Stimulated activated CD4-positive, alpha-beta T cell treated with anti-CD3 and anti-CD28 coated beads, Interleukin-15, amount 100 ng/mL, for 48 hours (primary cell): Measurements from ENCODE around the gene MEF2A.

Experiments used
- DNase-seq, 2 donors: peaks; one replicate each; pipeline ENCODE4 v3.0.0-alpha.2; 2020; ENCODE audit warnings: low read depth in 2 of 2

MEF2A gene

DNA sequence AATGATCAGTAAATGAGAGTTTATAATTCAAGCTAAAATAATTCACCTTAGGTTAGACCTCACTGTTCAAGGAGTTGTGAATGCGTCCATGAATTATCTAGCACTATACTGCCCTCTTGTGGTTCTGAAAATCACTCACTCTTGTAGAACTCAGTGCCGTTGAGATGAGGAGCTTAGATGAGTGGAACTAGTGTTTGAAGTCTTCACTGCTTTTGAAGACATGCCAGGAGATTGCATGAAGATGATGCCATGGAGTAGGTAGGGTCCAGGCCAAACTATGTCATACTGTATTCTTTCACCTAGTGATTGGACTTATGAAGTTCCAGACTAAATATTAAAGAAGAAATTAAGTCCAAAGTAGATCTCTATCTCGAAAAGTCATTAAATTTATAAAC, 138.7 kb downstream of the MEF2A start:
- DNase-seq, result no peak

DNA sequence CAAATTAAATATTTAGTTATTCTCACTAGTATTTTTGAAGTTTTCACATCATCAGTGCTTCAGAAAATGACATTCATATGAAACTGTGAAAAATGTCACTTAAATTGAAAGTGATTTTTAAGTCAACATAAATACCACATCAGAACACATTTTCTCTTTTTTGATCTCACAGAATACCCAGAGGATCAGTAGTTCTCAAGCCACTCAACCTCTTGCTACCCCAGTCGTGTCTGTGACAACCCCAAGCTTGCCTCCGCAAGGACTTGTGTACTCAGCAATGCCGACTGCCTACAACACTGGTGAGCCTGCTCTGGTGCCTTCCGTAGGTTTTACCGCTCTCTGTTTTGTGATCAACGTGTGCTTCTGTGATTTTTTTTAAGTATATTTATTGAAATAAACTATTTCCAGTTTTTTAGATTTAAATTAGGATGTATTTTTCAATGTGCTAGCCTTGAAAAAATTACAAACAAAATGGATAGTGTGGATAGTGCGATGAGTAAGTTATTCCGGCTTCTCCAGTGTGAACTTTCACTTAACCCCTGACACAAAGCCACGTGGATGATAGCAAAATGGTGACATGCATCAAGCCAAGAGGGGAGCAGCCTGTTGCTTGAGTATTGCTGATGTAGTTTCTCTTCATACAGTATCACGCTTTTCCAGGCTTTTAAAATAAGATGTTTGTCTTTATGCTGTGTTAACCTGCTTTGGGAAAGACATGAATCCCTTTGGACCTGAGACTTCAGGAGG, 140.9 kb downstream of the MEF2A start:
- DNase-seq, result no peak

DNA sequence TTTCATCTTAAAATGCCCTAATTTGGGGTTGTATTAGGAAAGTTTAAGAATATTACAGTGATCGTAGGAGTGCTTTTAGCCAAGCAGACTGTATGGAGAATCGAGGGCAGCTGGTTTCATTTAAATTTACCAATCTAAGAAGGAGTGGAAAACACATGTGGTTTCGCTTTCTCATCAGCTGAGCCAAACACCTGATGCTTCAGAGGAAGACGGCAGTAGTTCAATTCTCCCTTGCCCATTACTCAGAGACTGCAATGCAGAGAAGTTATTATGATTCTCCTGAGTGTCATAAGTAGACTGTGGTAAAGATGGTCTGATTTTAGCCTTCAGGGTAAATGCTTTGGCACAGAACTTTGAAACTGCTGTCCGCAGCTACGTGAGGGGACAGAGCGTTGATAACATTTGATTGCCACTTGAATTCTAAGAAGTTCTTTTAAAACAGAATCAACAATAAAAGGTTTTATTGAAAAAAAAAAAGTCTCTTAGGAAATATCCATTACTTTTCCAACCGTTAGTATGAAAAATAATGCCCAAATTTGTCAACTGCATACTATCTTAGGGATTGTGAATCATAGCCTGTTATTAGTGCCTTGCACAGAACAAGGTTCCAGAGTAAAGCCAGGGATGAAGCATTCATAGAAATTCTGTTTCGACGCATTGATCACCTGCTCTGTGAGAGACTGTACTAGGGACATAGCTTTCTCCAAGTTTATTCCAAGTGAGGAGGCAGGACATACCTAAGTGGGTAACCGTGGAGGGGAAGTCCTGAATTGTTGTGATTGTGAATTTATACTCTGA, 141.9 kb downstream of the MEF2A start:
- no peak for DNase-seq

DNA sequence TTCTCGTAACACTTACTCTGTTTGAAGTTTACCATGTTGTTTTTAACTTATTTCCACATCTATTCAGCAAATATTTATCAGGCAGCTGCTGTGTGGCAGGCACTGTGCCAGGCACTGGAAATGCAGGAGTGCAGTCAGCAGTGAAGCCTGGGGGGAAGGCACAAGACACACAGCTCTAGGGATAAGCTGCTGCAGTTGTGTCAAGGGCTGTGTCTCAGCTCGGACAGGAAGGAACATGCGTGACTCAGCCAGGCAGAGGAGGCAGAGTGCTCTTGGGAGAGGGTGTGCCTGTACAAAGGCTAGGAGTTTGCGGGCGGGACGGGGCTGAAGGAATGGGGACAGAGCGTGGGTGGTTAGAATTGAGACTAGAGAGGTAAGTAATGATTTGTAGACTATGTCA, 142.8 kb downstream of the MEF2A start:
- no peak for DNase-seq

DNA sequence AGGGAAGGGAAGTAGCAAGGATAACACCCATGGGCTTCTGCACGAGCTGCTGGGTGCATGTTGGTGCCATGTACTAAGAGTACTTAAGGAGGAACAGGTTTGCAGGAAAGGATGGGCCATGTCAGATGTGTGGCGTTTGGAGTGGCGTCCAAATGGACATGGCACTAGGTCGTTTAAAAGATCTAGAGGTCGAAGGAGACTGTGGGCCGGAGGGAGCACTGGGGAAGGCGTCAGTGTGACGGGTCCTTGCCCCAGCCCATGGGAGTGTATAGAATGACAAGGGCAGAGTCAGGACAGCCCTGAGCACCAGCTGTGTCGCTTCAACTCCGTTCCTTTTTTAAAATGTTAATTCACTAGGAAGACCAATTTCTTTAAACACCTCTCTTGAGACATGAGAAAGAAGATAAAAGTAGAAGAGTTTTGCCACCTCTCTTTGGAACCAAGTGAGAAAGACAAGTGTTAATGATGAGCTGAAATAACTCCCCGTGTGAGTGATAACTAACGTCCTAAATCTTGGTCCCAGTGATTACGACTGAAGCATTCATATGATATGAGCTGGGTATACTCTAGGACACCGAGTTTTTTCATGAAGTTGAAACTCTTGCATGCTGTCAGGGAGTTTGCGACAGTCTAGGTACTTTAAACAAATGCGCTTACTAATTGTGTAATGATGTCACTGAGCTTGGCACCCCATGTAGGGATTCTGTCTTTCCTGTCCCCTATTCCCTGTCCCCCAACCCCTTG, 143.6 kb downstream of the MEF2A start:
- no peak for DNase-seq

DNA sequence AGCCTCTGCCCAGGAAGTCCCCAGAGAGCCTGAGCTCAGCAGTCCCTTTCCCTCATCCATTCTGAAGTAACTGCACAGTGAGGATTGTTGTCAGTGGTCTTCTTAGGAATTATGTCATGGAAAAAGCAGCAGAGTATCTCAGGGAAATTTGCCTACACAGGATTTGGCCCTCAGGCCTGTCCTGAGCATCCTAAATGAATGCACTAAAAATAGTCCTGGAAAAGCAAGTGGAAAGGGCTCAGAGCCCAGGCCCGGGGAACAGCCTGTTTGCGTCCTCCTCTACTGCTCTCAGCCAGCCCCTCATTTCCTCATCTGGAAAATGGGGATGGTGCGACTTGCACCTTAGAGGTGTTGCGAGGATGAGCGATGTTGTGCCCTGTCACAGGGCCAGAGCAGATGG, 145.8 kb downstream of the MEF2A start:
- DNase-seq, result no peak

DNA sequence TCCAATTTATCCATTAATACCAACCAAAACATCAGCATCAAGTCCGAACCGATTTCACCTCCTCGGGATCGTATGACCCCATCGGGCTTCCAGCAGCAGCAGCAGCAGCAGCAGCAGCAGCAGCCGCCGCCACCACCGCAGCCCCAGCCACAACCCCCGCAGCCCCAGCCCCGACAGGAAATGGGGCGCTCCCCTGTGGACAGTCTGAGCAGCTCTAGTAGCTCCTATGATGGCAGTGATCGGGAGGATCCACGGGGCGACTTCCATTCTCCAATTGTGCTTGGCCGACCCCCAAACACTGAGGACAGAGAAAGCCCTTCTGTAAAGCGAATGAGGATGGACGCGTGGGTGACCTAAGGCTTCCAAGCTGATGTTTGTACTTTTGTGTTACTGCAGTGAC, 146.6 kb downstream of the MEF2A start:
- no peak for DNase-seq

DNA sequence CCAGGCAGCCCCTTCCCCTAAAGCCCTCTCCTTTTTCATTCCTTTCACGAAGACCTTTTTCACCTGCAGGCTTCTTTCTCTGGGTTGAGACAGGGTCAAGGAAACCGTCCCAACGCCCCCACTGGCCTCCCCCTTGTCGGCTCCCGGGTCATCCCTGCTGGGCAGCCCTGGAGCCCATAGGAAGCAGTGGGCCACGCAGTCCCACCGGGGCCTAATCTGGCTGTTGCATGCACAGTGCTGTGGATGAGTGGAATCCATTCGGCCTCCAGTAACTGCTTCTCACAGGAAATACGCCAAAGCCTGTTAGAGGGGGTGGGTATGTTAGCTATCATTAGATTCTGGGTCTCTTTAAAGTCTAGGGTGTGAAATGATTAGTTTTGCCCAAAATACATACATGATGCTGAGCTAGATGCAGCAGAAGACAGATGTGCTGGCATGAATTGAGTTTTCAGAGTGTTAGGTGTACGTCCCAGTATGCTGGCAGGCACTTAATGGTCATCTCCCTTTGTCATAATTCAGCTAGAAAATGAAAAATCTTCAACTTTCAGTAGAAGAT, 150.8 kb downstream of the MEF2A start:
- no peak for DNase-seq

DNA sequence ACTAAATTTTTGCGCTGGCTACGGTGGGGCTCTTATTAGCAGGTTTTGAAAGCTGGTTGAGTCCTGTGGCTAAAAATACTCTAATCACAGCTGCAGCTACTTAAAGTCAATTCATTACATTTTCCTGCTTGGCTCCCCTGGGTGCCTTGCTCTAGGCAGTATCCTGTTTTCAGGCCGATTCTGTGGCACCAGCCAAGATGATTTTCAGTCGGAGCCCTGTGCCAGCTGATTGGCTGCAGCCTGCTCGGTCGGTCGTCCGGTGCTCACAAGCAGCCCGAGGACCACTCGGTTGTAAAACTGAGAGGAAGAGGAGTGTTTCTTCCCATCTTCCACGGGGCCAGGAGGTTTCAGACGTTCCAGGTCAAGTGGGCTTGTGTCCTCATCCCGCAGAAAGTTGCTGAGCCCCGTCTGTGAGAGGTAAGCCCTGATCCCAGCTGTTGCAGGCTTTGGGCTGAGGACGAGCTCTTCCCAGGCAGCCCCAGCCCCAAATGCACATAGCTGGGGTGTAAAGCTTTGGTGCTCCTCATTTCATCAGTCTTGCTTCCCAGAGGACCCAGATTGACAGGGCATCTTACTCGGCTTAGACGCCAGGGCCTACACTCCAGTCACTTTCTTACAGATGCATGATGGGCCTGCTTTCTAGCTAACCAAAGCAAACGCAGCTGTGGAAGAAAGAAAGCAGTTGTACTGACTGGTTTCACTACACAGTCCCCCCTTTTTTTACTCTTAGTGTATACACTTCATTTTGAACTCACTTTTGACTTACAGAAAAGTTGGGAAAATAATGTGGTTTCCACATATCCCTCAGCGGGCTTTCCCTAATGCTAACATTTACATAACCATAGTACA, 151.6 kb downstream of the MEF2A start:
- no peak for DNase-seq

DNA sequence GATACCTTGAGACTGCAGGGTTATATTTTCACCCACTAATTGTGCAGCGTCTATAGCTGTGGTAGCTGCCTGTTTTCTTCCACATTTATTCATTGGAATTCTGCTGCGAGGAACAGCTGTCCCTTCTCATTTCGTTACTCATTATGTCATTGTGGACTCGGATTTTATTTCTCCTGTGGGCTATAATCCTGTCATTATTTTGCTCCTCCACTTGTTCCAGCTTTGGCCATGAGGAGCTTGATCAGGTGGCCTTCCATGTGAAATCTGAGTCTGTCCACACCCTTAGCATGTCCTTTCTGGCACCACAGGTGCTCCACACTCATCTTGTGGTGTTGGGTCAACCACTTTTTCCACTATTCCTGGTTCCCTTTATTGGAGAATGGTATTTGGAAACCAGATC, 152.6 kb downstream of the MEF2A start:
- no peak for DNase-seq

DNA sequence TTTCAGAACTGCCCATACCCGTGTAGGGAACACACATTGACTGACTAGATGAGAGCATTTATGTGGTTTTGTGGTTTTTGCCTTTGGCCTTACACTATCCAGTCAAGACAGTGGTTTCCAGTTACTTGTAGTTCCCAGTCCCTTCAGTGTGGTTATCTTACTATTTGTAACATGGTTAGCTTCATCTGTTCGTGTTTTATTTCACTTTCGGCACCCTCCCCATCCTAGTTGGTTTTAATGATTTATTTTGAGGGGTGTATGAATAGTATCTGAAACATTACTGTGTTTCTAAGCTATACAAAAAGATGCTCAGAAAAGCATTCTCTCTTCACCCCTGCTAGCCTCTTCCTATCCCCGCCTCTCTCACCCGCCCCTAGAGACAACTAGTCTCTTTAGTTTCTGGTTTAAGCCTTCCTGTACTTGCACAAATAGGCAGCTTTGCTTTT, 153.3 kb downstream of the MEF2A start:
- DNase-seq, result no peak

DNA sequence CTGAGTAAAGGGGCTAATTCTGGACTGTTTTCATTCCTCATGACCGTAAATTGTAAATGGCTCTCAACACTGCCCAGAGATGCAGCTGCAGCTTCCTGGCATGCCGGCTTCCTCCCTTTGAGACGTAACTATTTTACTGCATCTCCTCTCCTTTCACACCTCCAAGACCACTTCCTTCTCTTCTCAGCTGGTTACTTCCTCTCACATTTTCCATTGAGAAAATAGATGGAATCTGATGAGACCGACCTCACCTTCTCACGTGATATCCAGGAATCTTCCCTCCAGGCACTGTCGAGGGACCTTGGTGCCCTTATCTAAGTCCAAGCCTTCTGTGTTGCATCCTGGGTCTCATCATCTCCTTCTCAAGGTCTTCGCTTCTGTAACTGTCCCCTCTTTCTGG, 154.7 kb downstream of the MEF2A start:
- no peak for DNase-seq

DNA sequence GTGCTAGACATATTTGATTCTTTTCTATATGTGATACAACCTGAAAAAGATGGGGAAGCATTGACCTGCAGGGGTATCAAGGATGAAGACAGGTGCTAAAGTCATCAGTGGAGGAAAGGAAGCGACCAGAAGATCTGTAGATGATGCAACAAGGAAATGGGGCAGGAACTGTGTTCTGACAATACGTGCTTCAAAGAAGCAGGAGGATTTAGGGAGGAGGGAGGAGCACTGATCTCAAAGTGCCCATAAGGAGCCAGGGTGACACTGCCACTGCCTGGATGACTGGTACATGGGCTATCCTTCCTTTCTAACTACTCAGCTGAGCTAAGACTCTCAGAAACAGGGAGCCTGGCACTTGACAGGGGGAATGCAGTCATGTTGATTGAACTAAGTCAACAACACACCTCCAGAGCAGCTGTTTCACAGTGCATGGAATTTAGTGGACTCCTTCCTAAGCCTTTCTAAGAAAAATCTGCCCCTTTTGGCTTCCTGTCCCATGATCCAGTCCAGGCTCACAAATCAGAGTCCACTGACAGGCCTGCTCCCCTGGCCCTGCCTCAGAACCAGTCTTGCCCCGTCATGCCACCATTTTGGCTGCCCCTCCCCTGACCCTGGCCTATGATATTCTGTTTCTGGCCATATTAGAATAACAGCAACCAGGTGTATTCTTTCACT, 155.5 kb downstream of the MEF2A start:
- DNase-seq, result no peak

DNA sequence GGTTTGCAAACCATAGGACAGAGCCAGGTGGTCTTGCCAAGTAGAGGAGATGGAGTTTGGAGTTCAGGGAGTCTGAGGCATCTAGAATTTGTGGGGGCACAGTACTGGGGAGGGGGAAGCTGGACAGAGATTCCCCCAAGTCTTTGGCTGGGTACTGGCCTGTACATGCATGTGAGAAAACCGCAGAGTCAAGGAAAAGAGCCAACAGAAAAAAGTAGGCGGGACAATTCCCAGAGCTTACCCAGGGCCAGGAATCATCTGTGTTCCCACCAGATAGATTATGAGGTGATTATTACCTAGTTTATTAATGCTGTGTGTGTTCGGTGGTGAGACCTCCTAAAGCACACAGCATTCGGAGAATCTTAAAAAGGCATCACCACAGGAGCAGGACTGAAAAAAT, 156.1 kb downstream of the MEF2A start:
- no peak for DNase-seq

DNA sequence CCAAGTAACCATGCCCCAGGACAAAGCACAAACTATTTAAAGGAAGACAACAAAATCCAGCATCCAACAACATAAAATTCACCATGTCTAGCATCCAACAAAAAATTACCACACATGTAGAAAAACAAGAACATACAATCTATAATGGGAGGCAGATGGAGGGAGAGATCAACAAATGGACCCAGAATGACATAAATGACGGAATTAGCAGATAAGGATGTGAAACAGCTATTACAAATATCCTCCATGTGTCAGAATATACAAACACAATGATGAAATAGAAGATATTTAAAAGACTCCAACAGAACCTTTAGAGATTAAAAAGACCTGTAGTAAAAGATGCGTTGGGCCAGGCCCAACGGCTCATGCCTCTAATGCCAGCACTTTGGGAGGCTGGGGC, 156.6 kb downstream of the MEF2A start:
- DNase-seq, result no peak

DNA sequence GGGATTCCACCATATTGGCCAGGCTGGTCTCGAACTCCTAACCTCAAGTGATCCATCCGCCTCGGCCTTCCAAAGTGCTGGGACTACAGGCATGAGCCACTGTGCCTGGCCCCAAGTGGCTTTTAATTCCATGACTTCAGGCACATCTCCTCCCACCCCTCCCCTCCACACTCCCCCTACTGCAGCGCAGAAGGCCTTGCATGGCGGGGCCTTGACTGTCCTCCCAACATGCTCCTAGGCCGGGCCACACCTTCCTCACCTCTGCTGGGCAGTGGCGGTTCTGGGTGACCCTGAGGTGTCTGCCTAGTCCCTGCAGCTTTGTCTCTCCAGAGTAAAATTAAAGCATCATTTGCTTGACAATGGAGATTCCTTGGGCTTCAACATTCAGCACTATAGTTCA, 160.5 kb downstream of the MEF2A start:
- no peak for DNase-seq

DNA sequence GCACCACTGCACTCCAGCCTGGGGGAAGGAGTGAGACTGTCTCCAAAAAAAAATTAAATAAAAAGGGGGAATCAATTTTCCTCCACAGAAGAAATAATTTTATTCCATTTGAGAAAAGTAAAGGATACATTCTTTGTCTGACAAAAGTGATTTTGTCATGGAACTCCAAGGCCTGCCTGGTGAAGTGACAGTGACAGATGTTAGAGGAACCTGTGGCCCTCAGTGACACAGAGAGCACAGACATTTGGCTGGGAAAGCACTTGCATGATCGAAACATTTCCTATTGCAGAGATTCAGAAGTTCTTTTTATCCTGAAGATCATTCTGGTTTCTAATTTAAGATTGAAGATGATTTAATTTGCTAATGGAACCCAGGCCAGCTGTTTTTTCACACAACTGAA, 161.5 kb downstream of the MEF2A start:
- no peak for DNase-seq

DNA sequence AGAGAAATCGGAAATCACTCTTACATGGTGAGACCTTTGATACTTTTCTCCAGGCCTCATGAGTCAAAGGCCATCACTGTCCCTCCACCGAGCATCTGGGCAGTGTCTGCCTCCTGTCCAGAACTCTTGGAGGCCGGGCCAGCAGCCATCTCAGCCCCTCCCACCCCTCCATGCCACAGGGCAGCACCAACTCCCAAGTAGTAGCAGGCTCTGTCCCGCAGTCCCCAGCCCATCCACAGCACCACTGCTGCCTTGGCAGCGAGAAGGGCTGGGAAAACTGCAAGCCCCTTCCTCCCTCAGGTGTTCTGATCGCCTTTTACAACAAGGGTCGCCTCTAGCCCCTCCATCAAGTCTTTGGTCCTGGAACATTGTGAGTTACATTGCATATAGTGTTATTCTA, 161.9 kb downstream of the MEF2A start:
- no peak for DNase-seq

DNA sequence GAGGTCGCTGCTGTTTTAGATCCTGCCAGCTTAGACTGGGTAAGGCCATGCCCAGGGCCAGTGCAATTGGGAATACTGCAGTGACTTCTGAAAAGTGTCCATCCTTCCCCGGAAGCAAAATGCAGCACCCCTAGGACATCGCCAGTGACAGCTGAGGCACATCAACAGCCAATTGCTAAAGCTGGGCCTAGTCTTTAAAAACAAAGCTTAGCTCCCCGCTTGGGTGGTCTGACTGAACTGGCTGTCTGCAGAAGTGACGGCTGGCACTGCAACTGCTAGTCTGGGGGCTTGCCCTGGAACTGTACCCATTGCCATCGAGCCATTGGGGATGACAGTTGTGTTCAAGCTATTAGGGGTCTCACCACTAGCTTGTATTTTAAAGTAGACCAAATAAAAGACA, 163.1 kb downstream of the MEF2A start:
- DNase-seq, result no peak

DNA sequence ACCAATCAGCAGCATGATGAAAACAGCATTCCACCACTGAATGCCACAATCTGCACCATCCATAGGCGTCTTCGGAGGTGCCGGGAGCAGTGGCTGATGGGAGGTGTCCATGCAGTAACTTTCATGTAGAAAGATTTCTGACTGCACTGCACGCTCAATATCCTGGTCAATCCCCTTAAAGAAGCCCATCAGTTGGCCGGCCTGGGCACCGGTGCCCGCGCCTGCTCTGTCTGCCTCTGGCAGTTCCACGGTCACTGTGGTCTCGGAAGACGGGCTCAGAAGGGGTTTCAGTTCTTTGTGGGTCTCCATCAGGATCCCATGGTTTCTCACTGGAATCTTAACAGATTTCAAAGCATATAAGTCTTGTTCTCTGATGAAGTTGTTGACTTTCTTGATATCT, 163.5 kb downstream of the MEF2A start:
- DNase-seq, result no peak

DNA sequence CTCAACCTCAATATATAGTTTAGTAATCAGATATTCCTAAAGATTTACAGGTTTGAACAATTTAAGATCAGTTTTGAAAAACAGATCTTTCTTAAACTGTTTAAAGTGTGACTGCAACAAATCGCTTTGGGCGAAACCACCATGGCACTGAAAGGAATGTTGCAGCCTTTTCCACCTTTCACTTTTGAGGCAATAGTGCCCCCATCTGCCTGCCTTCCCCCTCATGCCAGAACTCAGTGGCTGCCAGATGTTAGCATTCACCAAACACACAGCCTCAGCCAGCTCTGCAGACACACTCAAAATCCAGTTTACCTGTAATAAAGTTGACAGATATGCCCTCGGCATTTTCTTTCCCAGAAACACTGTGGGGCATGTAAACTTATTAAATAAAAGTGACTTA, 164.1 kb downstream of the MEF2A start:
- no peak for DNase-seq
